Airway epithelial cell (primary cell): ENCODE results near the gene SHISA4. TPM values are rescaled to one million over a fixed set of nuclear protein-coding genes. Genes with fewer than 3 reads are reported as not detected.

Experiments
- total RNA-seq: library from RNA; depleted of rRNA; stranded (reverse); fragments of >200 nt; gene quantifications from 2 replicates; pipeline ENCODE4 v1.2.3, GENCODE V29; 2015

Gene SHISA4
- 3.8 and 7.1 TPM in 2 replicates for total RNA-seq

GRCh38 chr1:201888282-201889089 lies at the start of gene SHISA4:
Gene SHISA4 (plus strand): TSS chr1:201888898. CDS start chr1:201888995, 97 bp downstream.

Other genes with a start within 250 kb of the SHISA4 start
- 12.8 and 17.2 TPM in 2 replicates for gene IPO9, start 59.7 kb upstream of the SHISA4 start, total RNA-seq
- gene LMOD1, start 57.6 kb downstream of the SHISA4 start, total RNA-seq: not detected in 2 replicates
- gene TIMM17A, start 66.6 kb downstream of the SHISA4 start, total RNA-seq: 40.5 and 40.6 TPM in 2 replicates
- 117 and 127 TPM in 2 replicates for gene RNPEP, start 93.8 kb downstream of the SHISA4 start, total RNA-seq
- 39.6 and 44.8 TPM in 2 replicates for gene ELF3, start 121.7 kb downstream of the SHISA4 start, total RNA-seq
- gene GPR37L1, start 234.0 kb downstream of the SHISA4 start, total RNA-seq: 0.07 TPM in 1 of 2 replicates, not detected in the other